HUES64 (cell line): ENCODE data around the gene SV2B.
"Not testable (repeated sequence)": the region's sequence is repeated elsewhere in the genome, so short reads cannot be mapped to it uniquely, and the experiment has no call there.

ENCODE experiments used
- H3K27ac ChIP-seq: 2 replicates; pipeline ENCODE4 v1.7.0; 2013; ENCODE audit warnings: low read depth, low read length, inconsistent platforms
- H3K27me3 ChIP-seq: 2 replicates; pipeline ENCODE4 v1.6.1; 2013; ENCODE audit warnings: mild to moderate bottlenecking, low read length; ENCODE audit not compliant: insufficient read depth
- H3K36me3 ChIP-seq: 2 replicates; pipeline ENCODE4 v1.6.1; 2013; ENCODE audit warnings: mild to moderate bottlenecking, low read length; ENCODE audit not compliant: insufficient read depth
- H3K4me1 ChIP-seq: 2 replicates; pipeline ENCODE4 v1.6.1; 2013; ENCODE audit warnings: mild to moderate bottlenecking, low read length, moderate library complexity; ENCODE audit not compliant: insufficient read depth
- H3K4me3 ChIP-seq: 2 replicates; pipeline ENCODE4 v1.5.1; 2013; ENCODE audit warnings: mild to moderate bottlenecking, low read length, moderate library complexity
- H3K9ac ChIP-seq: 2 replicates; pipeline ENCODE4 v1.6.1; 2013; ENCODE audit warnings: mild to moderate bottlenecking, low read depth, low read length
- H3K9me3 ChIP-seq: 2 replicates; pipeline ENCODE4 v1.6.1; 2013; ENCODE audit warnings: low read depth, low read length; ENCODE audit not compliant: insufficient read depth
- WGBS: fragments of 150-250, 120-280 bp; methylation state at CpG from one replicate; pipeline ENCODE4 v1.1.7; 2013; ENCODE audit warnings: missing lambda C conversion rate; 5-methylcytosine and 5-hydroxymethylcytosine counted together

SV2B gene

DNA sequence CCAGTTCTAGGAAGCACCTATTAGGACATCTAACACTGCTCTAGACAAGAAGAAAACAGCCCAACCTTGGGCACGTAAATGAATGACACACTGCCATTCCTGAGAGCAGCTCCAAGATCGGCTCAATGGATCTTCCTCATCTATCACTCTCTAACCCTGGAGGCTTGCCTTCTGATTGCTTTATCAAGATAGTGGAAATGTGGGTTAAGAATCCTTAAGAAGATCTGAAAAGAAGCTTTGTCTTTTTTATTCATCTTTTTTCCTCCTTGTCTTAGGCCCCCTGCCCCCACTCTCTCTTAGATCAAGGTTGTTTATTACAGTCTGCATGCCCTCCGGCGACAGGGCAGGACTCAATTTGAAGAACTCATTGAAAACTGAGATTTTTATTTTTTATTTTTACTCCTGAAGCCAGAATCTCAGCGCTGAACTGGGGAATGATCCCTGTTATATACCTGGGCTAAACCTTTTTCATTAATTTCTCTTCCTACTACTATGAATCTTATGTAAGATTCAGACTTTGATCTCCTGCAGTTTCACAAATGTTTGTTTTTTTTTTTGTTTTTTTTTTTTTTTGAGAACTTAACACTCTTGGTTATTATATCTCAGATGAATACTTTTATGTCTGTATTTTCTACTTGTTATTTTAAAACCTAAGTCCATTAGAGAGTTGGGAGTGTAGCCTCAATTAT, 219.5 kb downstream of the SV2B start:
- Histone ChIP-seq H3K4me3 (no peak overlapping the region), H3K9me3 (no peaks in the 10 kb centered on the region), H3K27me3 (no peaks in the 10 kb centered on the region), H3K27ac (no peak overlapping the region), H3K4me1 (no peaks in the 10 kb centered on the region), H3K36me3 (no peaks in the 10 kb centered on the region), H3K9ac (no peak overlapping the region)
- WGBS, result 97% methylated on average over 5 of the region's 5 CpGs

GRCh38 chr15:91320101-91320500, 220.0 kb downstream of the SV2B start:
- Histone ChIP-seq H3K36me3 (no peaks in the 10 kb centered on the region), H3K27me3 (no peaks in the 10 kb centered on the region), H3K9ac (no peak overlapping the region), H3K9me3 (no peaks in the 10 kb centered on the region), H3K27ac (no peak overlapping the region), H3K4me1 (no peaks in the 10 kb centered on the region), H3K4me3 (no peak overlapping the region)
- WGBS, result 92% methylated on average over 4 of the region's 4 CpGs

GRCh38 chr15:91329914-91330313, 229.9 kb downstream of the SV2B start:
- no peak overlapping the region for H3K27ac ChIP-seq
- H3K27me3 ChIP-seq, result no peaks in the 10 kb centered on the region
- no peaks in the 10 kb centered on the region for H3K36me3 ChIP-seq
- no peak overlapping the region for H3K9ac ChIP-seq
- 95% methylated on average over 1 of the region's 1 CpG for WGBS
- no peak overlapping the region for H3K4me3 ChIP-seq
- H3K9me3 ChIP-seq, result no peaks in the 10 kb centered on the region
- no peaks in the 10 kb centered on the region for H3K4me1 ChIP-seq

DNA sequence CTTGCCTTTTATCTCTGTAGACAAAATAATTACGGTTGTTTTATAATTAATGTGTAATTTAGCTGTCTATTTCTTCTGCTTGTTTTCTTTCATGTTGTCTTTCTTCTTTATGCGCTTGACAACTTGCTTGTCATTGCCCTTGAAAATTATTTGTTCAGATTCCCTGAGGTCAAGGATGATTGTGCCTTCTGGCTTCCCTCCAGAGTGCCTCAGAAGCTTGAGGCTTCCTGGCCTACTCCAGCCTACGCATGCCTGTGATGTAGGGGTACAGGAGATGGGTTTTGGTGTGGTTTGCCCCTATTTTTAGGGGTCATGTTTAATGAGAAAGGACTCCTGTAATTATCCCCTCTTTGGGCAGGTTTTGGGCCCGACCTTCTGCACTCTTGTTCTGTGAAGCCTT, 231.5 kb downstream of the SV2B start:
- WGBS, result 93% methylated on average over 4 of the region's 4 CpGs

GRCh38 chr15:91335702-91336101, 235.6 kb downstream of the SV2B start:
- no peaks in the 10 kb centered on the region for H3K27me3 ChIP-seq
- H3K4me1 ChIP-seq, result no peaks in the 10 kb centered on the region
- H3K9me3 ChIP-seq, result no peaks in the 10 kb centered on the region
- H3K36me3 ChIP-seq, result no peaks in the 10 kb centered on the region
- H3K4me3 ChIP-seq, result no peak overlapping the region
- no peak overlapping the region for H3K27ac ChIP-seq
- no peak overlapping the region for H3K9ac ChIP-seq
- 83% methylated on average over 3 of the region's 3 CpGs for WGBS

More for the DNA sequence above, 231.5 kb downstream of the SV2B start:
- H3K9ac ChIP-seq, result no peak overlapping the region
- no peaks in the 10 kb centered on the region for H3K27me3 ChIP-seq
- H3K9me3 ChIP-seq, result no peaks in the 10 kb centered on the region
- H3K4me3 ChIP-seq, result no peak overlapping the region
- no peaks in the 10 kb centered on the region for H3K4me1 ChIP-seq
- no peak overlapping the region for H3K27ac ChIP-seq
- no peaks in the 10 kb centered on the region for H3K36me3 ChIP-seq

DNA sequence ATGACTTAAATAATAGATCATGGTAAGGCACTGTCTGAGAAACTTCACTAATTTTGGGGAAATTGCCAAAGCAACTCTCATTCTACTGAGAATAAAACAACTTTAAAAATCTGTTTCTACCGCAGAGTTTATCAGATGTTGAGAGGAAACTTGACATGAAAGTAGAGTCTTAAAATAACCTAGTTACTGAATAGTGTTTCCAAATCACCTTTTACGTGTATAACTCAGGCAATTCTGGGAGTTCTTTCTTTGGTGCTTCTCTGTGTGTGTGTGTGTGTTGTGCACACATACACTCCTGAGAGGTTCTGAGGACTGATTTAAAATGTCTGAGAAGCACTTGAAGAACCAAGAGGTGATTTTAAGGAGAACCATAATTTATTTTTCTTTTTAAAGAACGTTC, 236.6 kb downstream of the SV2B start:
- no peak overlapping the region for H3K4me3 ChIP-seq
- no peaks in the 10 kb centered on the region for H3K36me3 ChIP-seq
- H3K27me3 ChIP-seq, result no peaks in the 10 kb centered on the region
- no peak overlapping the region for H3K9ac ChIP-seq
- no peaks in the 10 kb centered on the region for H3K4me1 ChIP-seq
- WGBS, result 80% methylated on average over 3 of the region's 3 CpGs
- no peak overlapping the region for H3K27ac ChIP-seq
- no peaks in the 10 kb centered on the region for H3K9me3 ChIP-seq

- H3K36me3 ChIP-seq, result no peaks in the 10 kb centered on the region
- no peak overlapping the region for H3K9ac ChIP-seq
- WGBS, result 25% methylated on average over 3 of the region's 3 CpGs
- no peak overlapping the region for H3K4me3 ChIP-seq
- H3K4me1 ChIP-seq, result no peaks in the 10 kb centered on the region
- no peaks in the 10 kb centered on the region for H3K9me3 ChIP-seq
- no peaks in the 10 kb centered on the region for H3K27me3 ChIP-seq
- H3K27ac ChIP-seq, result no peak overlapping the region
These were observed 238.7 kb downstream of the SV2B start for GRCh38 chr15:91338766-91339165.

DNA sequence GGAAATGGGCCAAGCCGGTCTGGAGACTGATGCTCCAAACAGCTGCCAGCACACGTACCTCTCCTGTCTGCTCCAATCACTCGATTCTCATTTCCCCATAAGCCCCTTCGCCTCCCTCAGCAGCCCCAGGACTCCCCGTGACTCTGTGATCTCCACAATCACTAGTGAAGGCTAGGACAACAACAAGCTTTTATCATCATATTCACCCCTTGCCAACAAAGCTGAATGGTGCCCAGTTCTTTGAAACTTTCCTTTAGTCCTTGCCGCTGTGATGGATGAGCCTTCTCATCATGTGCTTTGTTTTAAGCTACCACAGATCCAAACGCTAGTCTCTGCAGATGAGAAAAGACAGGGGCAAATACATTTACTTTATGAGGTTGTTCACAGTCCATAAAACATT, 242.0 kb downstream of the SV2B start:
- Histone ChIP-seq H3K27me3 (no peaks in the 10 kb centered on the region), H3K4me1 (no peaks in the 10 kb centered on the region), H3K36me3 (no peaks in the 10 kb centered on the region), H3K27ac (no peak overlapping the region), H3K9ac (no peak overlapping the region), H3K4me3 (no peak overlapping the region), H3K9me3 (no peaks in the 10 kb centered on the region)
- 88% methylated on average over 7 of the region's 7 CpGs for WGBS

DNA sequence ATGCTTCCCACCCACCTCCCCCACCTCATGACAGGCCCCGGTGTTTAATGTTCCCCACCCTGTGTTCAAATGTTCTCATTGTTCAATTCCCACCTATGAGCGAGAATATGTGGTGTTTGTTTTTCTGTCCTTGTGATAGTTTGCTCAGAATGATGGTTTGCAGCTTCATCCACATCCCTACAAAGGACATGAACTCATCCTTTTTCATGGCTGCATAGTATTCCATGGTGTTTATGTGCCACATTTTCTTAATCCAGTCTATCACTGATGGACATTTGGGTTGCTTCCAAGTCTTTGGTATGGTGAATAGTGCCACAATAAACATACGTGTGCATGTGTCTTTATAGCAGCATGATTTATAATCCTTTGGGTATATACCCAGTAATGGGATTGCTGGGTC, 244.9 kb downstream of the SV2B start:
- H3K9me3 ChIP-seq, H3K4me1 ChIP-seq, H3K27me3 ChIP-seq, H3K36me3 ChIP-seq, H3K9ac ChIP-seq, H3K4me3 ChIP-seq, H3K27ac ChIP-seq: not testable (repeated sequence)
- 100% methylated on average over 1 of the region's 3 CpGs for WGBS

DNA sequence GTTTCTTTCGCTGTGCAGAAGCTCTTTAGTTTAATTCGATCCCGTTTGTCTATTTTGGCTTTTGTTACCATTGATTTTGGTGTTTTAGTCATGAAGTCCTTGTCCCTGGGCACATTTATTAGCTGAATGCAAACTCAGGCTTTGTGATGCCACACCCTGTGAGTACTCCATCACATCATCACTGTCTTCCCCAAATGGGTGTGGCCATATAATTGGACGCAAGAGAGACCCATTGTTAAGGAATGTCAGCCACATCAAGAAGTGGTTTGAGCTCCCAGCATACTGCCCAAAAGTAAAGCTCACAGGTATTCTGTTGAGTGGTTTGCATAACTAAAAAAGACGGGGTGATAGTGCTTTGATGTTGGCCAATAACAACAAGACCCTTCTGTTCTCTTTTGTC, 245.7 kb downstream of the SV2B start:
- Histone ChIP-seq H3K4me3 (no peak overlapping the region), H3K4me1 (no peaks in the 10 kb centered on the region), H3K27me3 (no peaks in the 10 kb centered on the region), H3K9me3 (no peaks in the 10 kb centered on the region), H3K9ac (no peak overlapping the region), H3K36me3 (no peaks in the 10 kb centered on the region), H3K27ac (no peak overlapping the region)
- 77% methylated on average over 5 of the region's 5 CpGs for WGBS

GRCh38 chr15:91346259-91346658, 246.2 kb downstream of the SV2B start:
- Histone ChIP-seq H3K4me3 (no peak overlapping the region), H3K9ac (no peak overlapping the region), H3K9me3 (no peaks in the 10 kb centered on the region), H3K36me3 (no peaks in the 10 kb centered on the region), H3K4me1 (no peaks in the 10 kb centered on the region), H3K27me3 (no peaks in the 10 kb centered on the region), H3K27ac (no peak overlapping the region)
- WGBS, result 81% methylated on average over 2 of the region's 2 CpGs
